Kidney glomerular epithelial cell (primary cell): Measurements from ENCODE around the gene DGCR6.
"Not testable (repeated sequence)": the region's sequence is repeated elsewhere in the genome, so short reads cannot be mapped to it uniquely, and the experiment has no call there.

Experiments used
- DNase-seq: peaks from one replicate; lab custom pipeline; 2025; lab: John Stamatoyannopoulos, UW

DGCR6 gene

GRCh38 chr22:18905540-18906409 is at the start of gene DGCR6:
DGCR6 (plus strand) TSS chr22:18906320; CDS start chr22:18906375, 55 bp downstream.
- no peak for DNase-seq

- DNase-seq, result not testable (repeated sequence)
These were observed 46.8 kb upstream of the DGCR6 start for GRCh38 chr22:18859314-18859713.

GRCh38 chr22:18881260-18881659 is 24.9 kb upstream of the DGCR6 start:
- DNase-seq, result not testable (repeated sequence)

GRCh38 chr22:18884465-18884864 is 21.7 kb upstream of the DGCR6 start:
- not testable (repeated sequence) for DNase-seq

- DNase-seq, result no peak
These were observed 18.0 kb upstream of the DGCR6 start for GRCh38 chr22:18888115-18888514.

- DNase-seq, result not testable (repeated sequence)
These were observed 15.5 kb upstream of the DGCR6 start for GRCh38 chr22:18890510-18891192.

- not testable (repeated sequence) for DNase-seq
These were observed 12.3 kb upstream of the DGCR6 start for GRCh38 chr22:18893775-18894174.

GRCh38 chr22:18896037-18896657 is 10.0 kb upstream of the DGCR6 start:
- DNase-seq, result not testable (repeated sequence)

GRCh38 chr22:18906410-18906745 is 258 bp downstream of the DGCR6 start:
- not testable (repeated sequence) for DNase-seq

- DNase-seq, result no peak
These were observed 776 bp downstream of the DGCR6 start for GRCh38 chr22:18906896-18907295.

- no peak for DNase-seq
These were observed 3.4 kb downstream of the DGCR6 start for GRCh38 chr22:18909556-18909955.

- not testable (repeated sequence) for DNase-seq
These were observed 5.4 kb downstream of the DGCR6 start for GRCh38 chr22:18911535-18911934.

GRCh38 chr22:18912264-18912946 is 6.3 kb downstream of the DGCR6 start:
- DNase-seq, result not testable (repeated sequence)

- DNase-seq, result not testable (repeated sequence)
These were observed 8.4 kb downstream of the DGCR6 start for GRCh38 chr22:18914558-18914957.

GRCh38 chr22:18915550-18915949 is 9.4 kb downstream of the DGCR6 start:
- not testable (repeated sequence) for DNase-seq

- DNase-seq, result not testable (repeated sequence)
These were observed 11.7 kb downstream of the DGCR6 start for GRCh38 chr22:18917818-18918217.

GRCh38 chr22:18920257-18920902 is 14.3 kb downstream of the DGCR6 start:
- not testable (repeated sequence) for DNase-seq

- no peak for DNase-seq
These were observed 19.4 kb downstream of the DGCR6 start for GRCh38 chr22:18925368-18926064.

GRCh38 chr22:18927020-18927419 is 20.9 kb downstream of the DGCR6 start:
- DNase-seq, result no peak

- DNase-seq, result no peak
These were observed 21.5 kb downstream of the DGCR6 start for GRCh38 chr22:18927573-18927972.

- DNase-seq, result no peak
These were observed 23.3 kb downstream of the DGCR6 start for GRCh38 chr22:18929459-18929858.
